Right lobe of liver (tissue), 6 donors: ENCODE measurements around the gene AKR1D1. TPM values are rescaled to one million over a fixed set of nuclear protein-coding genes. Genes with fewer than 3 reads are reported as not detected.

Experiments used
- ATAC-seq, 4 donors: fragments of 200-7000 bp; cut with Tn5 transposase; one replicate each; pipeline ENCODE4 v1.9.1; 2020; ENCODE audit warnings: mild to moderate bottlenecking in 4 of 4, moderate library complexity in 4 of 4
- DNase-seq, 3 donors: peaks; one replicate each; pipeline ENCODE4 v3.0.0-alpha.2; 2020
- H3K27ac ChIP-seq, 3 donors: fragments of 200-600 bp; one replicate each; pipeline ENCODE4 v1.8.0; 2022
- H3K27me3 ChIP-seq, 2 donors: fragments of 200-600 bp; one replicate each; pipeline ENCODE4 v1.8.0; 2022
- H3K36me3 ChIP-seq, 4 donors: fragments of 200-600 bp; sonication (generic) in 1 of 4; one replicate each; pipeline versions ENCODE4 v1.5.1 to v1.8.0; 2017 to 2022; ENCODE audit warnings: control low read depth in 1 of 4
- H3K4me1 ChIP-seq, 4 donors: fragments of 200-600 bp; sonication (generic) in 1 of 4; one replicate each; pipeline versions ENCODE4 v1.5.1 to v1.8.0; 2017 to 2022; ENCODE audit warnings: control low read depth in 1 of 4
- H3K4me3 ChIP-seq, 3 donors: fragments of 200-600 bp; one replicate each; pipeline ENCODE4 v1.8.0; 2022
- H3K9me3 ChIP-seq, 4 donors: fragments of 200-600 bp; sonication (generic) in 1 of 4; one replicate each; pipeline versions ENCODE4 v1.5.1 to v1.8.0; 2017 to 2022; ENCODE audit warnings: control low read depth in 1 of 4
- POLR2A ChIP-seq: fragments of 450-650 bp; IDR thresholded peaks from one replicate; pipeline ENCODE4 v1.6.1; 2017; ENCODE audit warnings: antibody characterized with exemption, mild to moderate bottlenecking
- WGBS: methylation state at CpG from one replicate; pipeline ENCODE4 v1.1.6; 2018; ENCODE audit warnings: low coverage, low lambda C conversion rate; ENCODE audit not compliant: insufficient coverage; ENCODE audit errors: missing lambda C conversion rate; 5-methylcytosine and 5-hydroxymethylcytosine counted together
- intact Hi-C, 2 donors: fragments of 100-400 bp; cut with DNase I; formaldehyde crosslinking; loops; one replicate each; pipeline versions ENCODE4 v1.11.2 to v1.14.1; 2022
- total RNA-seq, 6 experiments: library from RNA; depleted of rRNA in 2 of 6; stranded (reverse); fragments of >200 nt in 2 of 6; fragmentation: NEBNext Ultra II Directional in 3 of 6; extraction: Animal tissue kit (Norgen Biotek cat#: 25700) in 3 of 6; gene quantifications; one replicate each; pipeline versions ENCODE4 v1.1.0 to v1.2.4, GENCODE V29; 2016 to 2023
- TF ChIP-seq, protein P1 (sequence below), 4 donors: fragments of 200-600 bp in 3 of 4; fragments of 450-650 bp in 1 of 4; IDR thresholded peaks; one replicate each; pipeline versions ENCODE4 v1.5.1 to v1.8.0; 2016 to 2022; ENCODE audit warnings: antibody characterized with exemption in 4 of 4, mild to moderate bottlenecking in 2 of 4
- donor health status: DM: no; HTN: yes; CAD: no.
- donor health status: DM: no; HTN: no; CAD: no.
- donor health status: DM: no; HTN: no; CAD: no.
- donor health status: DM: no; HTN: yes; CAD: no.
- donor health status: DM: no; HTN: yes; CAD: no.

AKR1D1 gene
- total RNA-seq, 6 experiments from 2014 or later = 43.8 to 332 (median 93.6) TPM

DNA sequence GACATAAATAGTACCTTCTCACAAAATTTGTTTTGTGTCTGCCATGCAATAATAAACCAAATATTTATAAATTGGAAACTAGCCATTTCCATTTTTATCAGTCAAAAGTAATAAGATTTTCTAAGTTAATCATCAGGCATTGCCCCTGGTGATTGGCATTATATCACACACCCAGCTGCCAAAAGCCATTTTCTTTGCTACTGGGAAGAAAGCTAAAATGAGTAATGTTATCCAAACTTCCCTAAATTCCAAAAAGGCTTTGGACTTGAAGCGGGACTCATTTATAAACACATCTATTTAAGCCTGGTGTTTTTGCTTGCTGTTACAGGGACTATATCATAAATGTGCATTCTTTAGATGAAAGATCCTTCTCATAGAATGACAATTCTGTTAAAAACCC is 86.0 kb downstream of the AKR1D1 start:
- 33% methylated on average over 1 of the region's 1 CpG for WGBS
- TF ChIP-seq, protein P1, sequence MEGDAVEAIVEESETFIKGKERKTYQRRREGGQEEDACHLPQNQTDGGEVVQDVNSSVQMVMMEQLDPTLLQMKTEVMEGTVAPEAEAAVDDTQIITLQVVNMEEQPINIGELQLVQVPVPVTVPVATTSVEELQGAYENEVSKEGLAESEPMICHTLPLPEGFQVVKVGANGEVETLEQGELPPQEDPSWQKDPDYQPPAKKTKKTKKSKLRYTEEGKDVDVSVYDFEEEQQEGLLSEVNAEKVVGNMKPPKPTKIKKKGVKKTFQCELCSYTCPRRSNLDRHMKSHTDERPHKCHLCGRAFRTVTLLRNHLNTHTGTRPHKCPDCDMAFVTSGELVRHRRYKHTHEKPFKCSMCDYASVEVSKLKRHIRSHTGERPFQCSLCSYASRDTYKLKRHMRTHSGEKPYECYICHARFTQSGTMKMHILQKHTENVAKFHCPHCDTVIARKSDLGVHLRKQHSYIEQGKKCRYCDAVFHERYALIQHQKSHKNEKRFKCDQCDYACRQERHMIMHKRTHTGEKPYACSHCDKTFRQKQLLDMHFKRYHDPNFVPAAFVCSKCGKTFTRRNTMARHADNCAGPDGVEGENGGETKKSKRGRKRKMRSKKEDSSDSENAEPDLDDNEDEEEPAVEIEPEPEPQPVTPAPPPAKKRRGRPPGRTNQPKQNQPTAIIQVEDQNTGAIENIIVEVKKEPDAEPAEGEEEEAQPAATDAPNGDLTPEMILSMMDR (IDR thresholded peaks at IDR 0.05) = no peak
- no peak for TF ChIP-seq POLR2A
- H3K27me3 ChIP-seq = no peaks in the 10 kb centered on the region
- no peak overlapping the region for H3K27ac ChIP-seq
- H3K9me3 ChIP-seq = no peaks in the 10 kb centered on the region
- no peak overlapping the region for H3K4me3 ChIP-seq
- peaks cover 0 to 15% (median 6%) of the 10 kb centered on the region in 4 donors for H3K4me1 ChIP-seq
- intact Hi-C loops = no loop called here
- H3K36me3 ChIP-seq = no peaks in the 10 kb centered on the region
- DNase-seq (no peak), ATAC-seq (no peak)

DNA sequence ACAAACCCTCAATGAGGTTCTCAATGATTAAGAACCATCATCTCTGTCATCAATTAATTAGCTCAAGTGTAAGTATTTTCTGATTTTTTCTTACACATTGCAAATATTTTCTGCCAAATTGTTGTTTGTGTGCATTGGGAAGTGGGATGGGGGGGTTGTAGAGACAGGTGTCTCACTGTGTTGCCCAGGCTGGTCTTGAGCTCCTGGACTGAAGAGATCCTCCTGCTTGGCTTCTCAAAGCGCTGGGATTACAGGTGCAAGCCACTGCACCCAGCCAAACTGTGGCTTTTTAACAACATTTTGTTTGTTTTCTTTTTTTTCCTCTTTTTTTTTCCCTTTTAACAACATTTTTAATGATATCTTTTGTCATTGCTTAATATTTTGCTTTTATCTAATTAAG is 87.5 kb downstream of the AKR1D1 start:
- H3K4me1 ChIP-seq = peaks cover 0 to 9% (median 5%) of the 10 kb centered on the region in 4 donors
- WGBS = 88% methylated on average over 1 of the region's 1 CpG
- TF ChIP-seq, protein P1 (IDR thresholded peaks at IDR 0.05) = no peak
- no peak for TF ChIP-seq POLR2A
- intact Hi-C loops = no loop called here
- H3K27me3 ChIP-seq = no peaks in the 10 kb centered on the region
- DNase-seq = no peak
- no peaks in the 10 kb centered on the region for H3K36me3 ChIP-seq
- no peaks in the 10 kb centered on the region for H3K9me3 ChIP-seq
- no peak overlapping the region for H3K27ac ChIP-seq
- ATAC-seq = no peak
- H3K4me3 ChIP-seq = no peak overlapping the region

DNA sequence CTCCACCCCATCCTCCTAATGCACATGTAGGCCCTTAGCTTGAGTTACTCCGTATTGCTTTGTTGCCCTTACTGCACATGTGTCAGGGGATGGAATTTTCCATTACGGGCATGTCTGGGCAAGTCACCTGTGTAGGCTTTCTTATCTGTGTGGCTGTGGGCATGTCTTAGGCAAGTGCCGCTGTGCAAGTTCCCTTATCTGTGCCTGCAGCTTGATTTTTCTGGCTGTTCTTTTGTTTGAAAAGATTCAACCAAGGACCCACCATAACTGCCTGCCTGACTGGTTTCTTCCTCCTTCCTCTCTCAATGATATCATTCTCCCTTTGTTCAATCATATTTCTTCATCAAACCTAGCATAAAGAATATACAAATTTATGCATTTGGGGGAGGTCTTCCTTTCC is 88.5 kb downstream of the AKR1D1 start:
- Histone ChIP-seq H3K4me3 (no peak overlapping the region), H3K9me3 (no peaks in the 10 kb centered on the region), H3K36me3 (no peaks in the 10 kb centered on the region), H3K27ac (no peak overlapping the region), H3K4me1 (peaks cover 0 to 2% (median 0%) of the 10 kb centered on the region in 4 donors), H3K27me3 (no peaks in the 10 kb centered on the region)
- intact Hi-C loops = no loop called here
- ATAC-seq (no peak), DNase-seq (no peak)
- TF ChIP-seq, protein P1 (IDR thresholded peaks at IDR 0.05) = no peak
- no peak for TF ChIP-seq POLR2A
- 79% methylated on average over 2 of the region's 3 CpGs for WGBS

DNA sequence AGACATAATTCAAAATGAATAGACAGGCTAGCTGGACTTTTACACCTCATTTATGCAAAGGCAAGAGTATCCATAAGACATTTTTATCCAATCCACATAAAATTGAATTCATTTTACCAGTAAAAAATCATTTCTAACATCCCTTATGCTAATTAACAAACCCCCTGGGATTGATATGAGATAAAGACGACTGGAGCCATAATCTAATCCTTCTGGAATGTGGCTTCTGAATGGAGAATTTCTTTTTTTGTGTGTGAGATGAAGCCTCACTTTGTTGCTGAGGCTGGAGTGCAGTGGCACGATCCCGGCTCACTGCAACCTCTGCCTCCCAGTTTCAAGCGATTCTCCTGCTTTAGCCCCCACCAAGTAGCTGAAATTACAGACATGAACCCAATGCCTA is 90.4 kb downstream of the AKR1D1 start:
- DNase-seq (no peak), ATAC-seq (no peak)
- 72% methylated on average over 3 of the region's 4 CpGs for WGBS
- Histone ChIP-seq H3K4me1 (peaks cover 0 to 3% (median 1%) of the 10 kb centered on the region in 4 donors), H3K27ac (no peak overlapping the region), H3K27me3 (no peaks in the 10 kb centered on the region), H3K9me3 (no peaks in the 10 kb centered on the region), H3K4me3 (no peak overlapping the region), H3K36me3 (no peaks in the 10 kb centered on the region)
- no peak for TF ChIP-seq POLR2A
- TF ChIP-seq, protein P1 (IDR thresholded peaks at IDR 0.05) = no peak
- intact Hi-C loops = no loop called here

DNA sequence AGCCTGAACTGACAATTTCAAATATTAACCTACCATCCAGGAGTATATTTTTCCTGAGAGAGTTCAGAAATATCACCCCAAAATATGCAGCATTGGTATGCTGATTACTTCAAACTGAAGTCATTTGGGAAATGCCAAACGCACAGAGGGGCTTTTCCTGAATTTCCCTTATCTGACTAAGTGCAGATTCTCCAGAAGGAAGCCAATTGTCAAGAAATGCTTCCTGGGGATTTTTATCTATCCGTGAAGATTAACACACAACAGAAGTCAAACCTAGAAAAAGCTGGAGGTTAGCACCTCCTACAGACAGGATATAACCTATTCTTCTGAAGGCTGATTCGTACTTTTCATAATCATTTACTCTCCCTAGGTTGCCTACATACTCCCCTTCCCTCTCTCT is 91.0 kb downstream of the AKR1D1 start:
- 49% methylated on average over 3 of the region's 3 CpGs for WGBS
- DNase-seq = no peak
- intact Hi-C loops = no loop called here
- ATAC-seq = no peak
- no peak for TF ChIP-seq POLR2A
- TF ChIP-seq, protein P1 (IDR thresholded peaks at IDR 0.05) = no peak
- H3K9me3 ChIP-seq = no peaks in the 10 kb centered on the region
- H3K4me1 ChIP-seq = peaks cover 0 to 3% (median 1%) of the 10 kb centered on the region in 4 donors
- H3K4me3 ChIP-seq = no peak overlapping the region
- H3K36me3 ChIP-seq = no peaks in the 10 kb centered on the region
- H3K27me3 ChIP-seq = no peaks in the 10 kb centered on the region
- no peak overlapping the region for H3K27ac ChIP-seq
